Ishikawa (cell line): ENCODE measurements around the gene CAMTA1.

Source experiments
- TEAD4 ChIP-seq: IDR thresholded peaks from 2 replicates; pipeline ENCODE4 v1.6.1; 2012
- TF ChIP-seq, protein P1 (sequence below): IDR thresholded peaks from 2 replicates; pipeline ENCODE4 v1.6.1; 2012; ENCODE audit warnings: low read depth, mild to moderate bottlenecking

DNA sequence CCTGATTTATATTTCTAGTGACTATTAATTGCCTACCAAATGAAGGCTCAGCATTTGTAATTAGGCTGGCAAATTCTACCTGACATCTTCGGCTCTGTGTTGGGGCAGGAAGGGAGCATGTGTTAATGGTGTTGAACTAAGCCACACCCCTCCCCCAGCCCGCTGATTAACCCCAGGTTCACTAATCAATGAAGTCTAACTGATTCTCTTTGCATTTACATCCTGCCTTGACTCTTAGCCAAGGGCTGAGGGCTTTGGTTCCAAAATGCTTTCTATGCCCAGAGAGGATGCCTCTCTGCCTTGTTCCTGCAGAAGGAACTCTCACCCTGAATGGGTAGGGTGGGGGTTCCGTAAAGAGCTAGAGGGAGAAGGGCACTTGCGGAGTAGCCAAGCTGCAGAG is 393.1 kb downstream of the CAMTA1 start:
- TF ChIP-seq TEAD4: no peak
- TF ChIP-seq, protein P1, sequence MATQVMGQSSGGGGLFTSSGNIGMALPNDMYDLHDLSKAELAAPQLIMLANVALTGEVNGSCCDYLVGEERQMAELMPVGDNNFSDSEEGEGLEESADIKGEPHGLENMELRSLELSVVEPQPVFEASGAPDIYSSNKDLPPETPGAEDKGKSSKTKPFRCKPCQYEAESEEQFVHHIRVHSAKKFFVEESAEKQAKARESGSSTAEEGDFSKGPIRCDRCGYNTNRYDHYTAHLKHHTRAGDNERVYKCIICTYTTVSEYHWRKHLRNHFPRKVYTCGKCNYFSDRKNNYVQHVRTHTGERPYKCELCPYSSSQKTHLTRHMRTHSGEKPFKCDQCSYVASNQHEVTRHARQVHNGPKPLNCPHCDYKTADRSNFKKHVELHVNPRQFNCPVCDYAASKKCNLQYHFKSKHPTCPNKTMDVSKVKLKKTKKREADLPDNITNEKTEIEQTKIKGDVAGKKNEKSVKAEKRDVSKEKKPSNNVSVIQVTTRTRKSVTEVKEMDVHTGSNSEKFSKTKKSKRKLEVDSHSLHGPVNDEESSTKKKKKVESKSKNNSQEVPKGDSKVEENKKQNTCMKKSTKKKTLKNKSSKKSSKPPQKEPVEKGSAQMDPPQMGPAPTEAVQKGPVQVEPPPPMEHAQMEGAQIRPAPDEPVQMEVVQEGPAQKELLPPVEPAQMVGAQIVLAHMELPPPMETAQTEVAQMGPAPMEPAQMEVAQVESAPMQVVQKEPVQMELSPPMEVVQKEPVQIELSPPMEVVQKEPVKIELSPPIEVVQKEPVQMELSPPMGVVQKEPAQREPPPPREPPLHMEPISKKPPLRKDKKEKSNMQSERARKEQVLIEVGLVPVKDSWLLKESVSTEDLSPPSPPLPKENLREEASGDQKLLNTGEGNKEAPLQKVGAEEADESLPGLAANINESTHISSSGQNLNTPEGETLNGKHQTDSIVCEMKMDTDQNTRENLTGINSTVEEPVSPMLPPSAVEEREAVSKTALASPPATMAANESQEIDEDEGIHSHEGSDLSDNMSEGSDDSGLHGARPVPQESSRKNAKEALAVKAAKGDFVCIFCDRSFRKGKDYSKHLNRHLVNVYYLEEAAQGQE: no peak
